Measurements from ENCODE around the gene CLDN18.

DNA sequence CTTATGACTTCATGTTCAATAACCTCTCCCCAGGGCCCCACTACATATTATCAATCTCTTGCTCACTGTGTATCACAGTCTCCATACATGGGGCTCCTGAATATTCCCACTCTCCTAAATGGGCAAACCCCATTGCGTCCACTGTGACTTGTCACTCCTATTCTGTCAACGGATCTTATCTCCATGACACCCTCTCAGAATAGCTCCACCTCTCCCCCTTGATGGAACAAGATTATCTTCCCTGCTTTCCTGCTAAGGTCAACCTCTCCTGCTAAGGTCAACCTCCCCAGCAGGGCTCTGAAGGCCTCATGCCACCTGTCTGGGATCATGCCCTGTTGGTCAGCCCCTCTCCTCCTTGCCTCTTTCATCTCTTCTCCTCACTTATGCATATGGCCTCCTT, 1.8 kb downstream of the CLDN18 start:
- TF ChIP-seq, protein P1, sequence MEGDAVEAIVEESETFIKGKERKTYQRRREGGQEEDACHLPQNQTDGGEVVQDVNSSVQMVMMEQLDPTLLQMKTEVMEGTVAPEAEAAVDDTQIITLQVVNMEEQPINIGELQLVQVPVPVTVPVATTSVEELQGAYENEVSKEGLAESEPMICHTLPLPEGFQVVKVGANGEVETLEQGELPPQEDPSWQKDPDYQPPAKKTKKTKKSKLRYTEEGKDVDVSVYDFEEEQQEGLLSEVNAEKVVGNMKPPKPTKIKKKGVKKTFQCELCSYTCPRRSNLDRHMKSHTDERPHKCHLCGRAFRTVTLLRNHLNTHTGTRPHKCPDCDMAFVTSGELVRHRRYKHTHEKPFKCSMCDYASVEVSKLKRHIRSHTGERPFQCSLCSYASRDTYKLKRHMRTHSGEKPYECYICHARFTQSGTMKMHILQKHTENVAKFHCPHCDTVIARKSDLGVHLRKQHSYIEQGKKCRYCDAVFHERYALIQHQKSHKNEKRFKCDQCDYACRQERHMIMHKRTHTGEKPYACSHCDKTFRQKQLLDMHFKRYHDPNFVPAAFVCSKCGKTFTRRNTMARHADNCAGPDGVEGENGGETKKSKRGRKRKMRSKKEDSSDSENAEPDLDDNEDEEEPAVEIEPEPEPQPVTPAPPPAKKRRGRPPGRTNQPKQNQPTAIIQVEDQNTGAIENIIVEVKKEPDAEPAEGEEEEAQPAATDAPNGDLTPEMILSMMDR (IDR thresholded peaks at IDR 0.05): no peak
- TF ChIP-seq EP300 (IDR thresholded peaks at IDR 0.05): no peak
- TF ChIP-seq POLR2A (IDR thresholded peaks at IDR 0.05): no peak
